Activated naive CD4-positive, alpha-beta T cell treated with anti-CD3 and anti-CD28 coated beads, Interleukin-2, amount 10 ng/mL, durations not matched to agents 7 days and 5 days (primary cell): Measurements from ENCODE around the gene SPIRE1.

Experiments used
- CTCF ChIA-PET: fragments of 350-600 bp; sonication (Branson Sonifier 250); formaldehyde crosslinking; loops from one replicate; lab custom pipeline; 2021; ENCODE audit warnings: antibody characterized with exemption; lab: Charles Lee
- DNase-seq: peaks from one replicate; pipeline ENCODE4 v3.0.0-alpha.2; 2020
- H3K27ac Mint-ChIP-seq: one replicate; pipeline ENCODE4 v1.8.0; 2021; ENCODE audit warnings: mild to moderate bottlenecking, moderate library complexity, mixed read lengths
- H3K27me3 Mint-ChIP-seq: one replicate; pipeline ENCODE4 v1.8.0; 2021; ENCODE audit warnings: mild to moderate bottlenecking, mixed read lengths
- H3K36me3 Mint-ChIP-seq: one replicate; pipeline ENCODE4 v1.8.0; 2021; ENCODE audit warnings: mixed read lengths
- H3K4me1 Mint-ChIP-seq: one replicate; pipeline ENCODE4 v1.8.0; 2021; ENCODE audit warnings: mixed read lengths
- H3K4me3 Mint-ChIP-seq: one replicate; pipeline ENCODE4 v1.8.0; 2021; ENCODE audit warnings: mild to moderate bottlenecking, moderate library complexity, mixed read lengths
- H3K9me3 Mint-ChIP-seq: one replicate; pipeline ENCODE4 v1.8.0; 2021; ENCODE audit warnings: mixed read lengths

The SPIRE1 gene

GRCh38 chr18:12599966-12600365 lies 57.9 kb downstream of the SPIRE1 start:
- CTCF ChIA-PET, result no interaction called here
- Mint-ChIP-seq H3K27me3 (no peaks in the 10 kb centered on the region), H3K36me3 (no peaks in the 10 kb centered on the region), H3K9me3 (no peaks in the 10 kb centered on the region), H3K27ac (no peak overlapping the region), H3K4me3 (no peak overlapping the region), H3K4me1 (peaks cover 19% of the 10 kb centered on the region)
- DNase-seq, result no peak

GRCh38 chr18:12599543-12599942 lies 58.4 kb downstream of the SPIRE1 start:
- no peak overlapping the region for H3K4me3 Mint-ChIP-seq
- no peak for DNase-seq
- no peaks in the 10 kb centered on the region for H3K9me3 Mint-ChIP-seq
- CTCF ChIA-PET, result no interaction called here
- no peak overlapping the region for H3K27ac Mint-ChIP-seq
- no peaks in the 10 kb centered on the region for H3K27me3 Mint-ChIP-seq
- H3K4me1 Mint-ChIP-seq, result peaks cover 19% of the 10 kb centered on the region
- H3K36me3 Mint-ChIP-seq, result no peaks in the 10 kb centered on the region

GRCh38 chr18:12598181-12598930 lies 59.6 kb downstream of the SPIRE1 start:
- H3K27ac Mint-ChIP-seq, result no peak overlapping the region
- DNase-seq, result no peak
- CTCF ChIA-PET, result no interaction called here
- no peaks in the 10 kb centered on the region for H3K36me3 Mint-ChIP-seq
- no peaks in the 10 kb centered on the region for H3K9me3 Mint-ChIP-seq
- H3K4me1 Mint-ChIP-seq, result peaks cover 19% of the 10 kb centered on the region
- H3K4me3 Mint-ChIP-seq, result no peak overlapping the region
- H3K27me3 Mint-ChIP-seq, result no peaks in the 10 kb centered on the region

GRCh38 chr18:12597760-12598159 lies 60.1 kb downstream of the SPIRE1 start:
- no peaks in the 10 kb centered on the region for H3K27me3 Mint-ChIP-seq
- CTCF ChIA-PET, result no interaction called here
- peaks cover 19% of the 10 kb centered on the region for H3K4me1 Mint-ChIP-seq
- H3K27ac Mint-ChIP-seq, result no peak overlapping the region
- H3K4me3 Mint-ChIP-seq, result no peak overlapping the region
- no peaks in the 10 kb centered on the region for H3K36me3 Mint-ChIP-seq
- DNase-seq, result no peak
- no peaks in the 10 kb centered on the region for H3K9me3 Mint-ChIP-seq

GRCh38 chr18:12595571-12596255 lies 62.2 kb downstream of the SPIRE1 start:
- Mint-ChIP-seq H3K4me3 (no peak overlapping the region), H3K27ac (no peak overlapping the region), H3K4me1 (peaks cover 13% of the 10 kb centered on the region), H3K27me3 (no peaks in the 10 kb centered on the region), H3K9me3 (no peaks in the 10 kb centered on the region), H3K36me3 (no peaks in the 10 kb centered on the region)
- no peak for DNase-seq
- CTCF ChIA-PET, result interaction anchor here (1.4 kb wide), 1 partner anchor 10 kb away, joined by 5 read pairs; no protein-coding TSS in a partner anchor

- H3K36me3 Mint-ChIP-seq, result no peaks in the 10 kb centered on the region
- peaks cover 12% of the 10 kb centered on the region for H3K4me1 Mint-ChIP-seq
- no peaks in the 10 kb centered on the region for H3K27me3 Mint-ChIP-seq
- CTCF ChIA-PET, result interaction anchor here (0.6 to 1.4 kb wide), 2 partner anchors 8 to 17 kb away, joined by 3 to 5 read pairs; no protein-coding TSS in a partner anchor
- H3K27ac Mint-ChIP-seq, result no peak overlapping the region
- H3K9me3 Mint-ChIP-seq, result no peaks in the 10 kb centered on the region
- DNase-seq, result no peak
- no peak overlapping the region for H3K4me3 Mint-ChIP-seq
These were observed 64.0 kb downstream of the SPIRE1 start for GRCh38 chr18:12593866-12594265.

GRCh38 chr18:12592597-12593127 lies 65.2 kb downstream of the SPIRE1 start:
- CTCF ChIA-PET, result no interaction called here
- DNase-seq, result no peak
- Mint-ChIP-seq H3K4me1 (peaks cover 7% of the 10 kb centered on the region), H3K4me3 (no peak overlapping the region), H3K9me3 (no peaks in the 10 kb centered on the region), H3K27me3 (no peaks in the 10 kb centered on the region), H3K36me3 (no peaks in the 10 kb centered on the region), H3K27ac (no peak overlapping the region)

- no peaks in the 10 kb centered on the region for H3K27me3 Mint-ChIP-seq
- no peak overlapping the region for H3K4me3 Mint-ChIP-seq
- no peak for DNase-seq
- CTCF ChIA-PET, result no interaction called here
- no peaks in the 10 kb centered on the region for H3K9me3 Mint-ChIP-seq
- H3K4me1 Mint-ChIP-seq, result no peaks in the 10 kb centered on the region
- no peaks in the 10 kb centered on the region for H3K36me3 Mint-ChIP-seq
- no peak overlapping the region for H3K27ac Mint-ChIP-seq
These were observed 68.5 kb downstream of the SPIRE1 start for GRCh38 chr18:12589448-12589847.

GRCh38 chr18:12586956-12587355 lies 71.0 kb downstream of the SPIRE1 start:
- H3K4me3 Mint-ChIP-seq, result no peak overlapping the region
- H3K36me3 Mint-ChIP-seq, result no peaks in the 10 kb centered on the region
- H3K4me1 Mint-ChIP-seq, result no peaks in the 10 kb centered on the region
- H3K9me3 Mint-ChIP-seq, result no peaks in the 10 kb centered on the region
- H3K27me3 Mint-ChIP-seq, result no peaks in the 10 kb centered on the region
- H3K27ac Mint-ChIP-seq, result no peak overlapping the region
- CTCF ChIA-PET, result no interaction called here
- no peak for DNase-seq

- CTCF ChIA-PET, result interaction anchor here (1.4 kb wide), 1 partner anchor 10 kb away, joined by 5 read pairs; no protein-coding TSS in a partner anchor
- Mint-ChIP-seq H3K4me3 (no peak overlapping the region), H3K27me3 (no peaks in the 10 kb centered on the region), H3K4me1 (no peaks in the 10 kb centered on the region), H3K36me3 (no peaks in the 10 kb centered on the region), H3K27ac (no peak overlapping the region), H3K9me3 (no peaks in the 10 kb centered on the region)
- DNase-seq, result no peak
These were observed 72.7 kb downstream of the SPIRE1 start for GRCh38 chr18:12585218-12585617.

GRCh38 chr18:12580630-12581342 lies 77.1 kb downstream of the SPIRE1 start:
- Mint-ChIP-seq H3K27ac (no peak overlapping the region), H3K9me3 (no peaks in the 10 kb centered on the region), H3K27me3 (no peaks in the 10 kb centered on the region), H3K36me3 (no peaks in the 10 kb centered on the region), H3K4me3 (no peak overlapping the region), H3K4me1 (no peaks in the 10 kb centered on the region)
- DNase-seq, result no peak
- CTCF ChIA-PET, result no interaction called here

GRCh38 chr18:12579775-12580174 lies 78.1 kb downstream of the SPIRE1 start:
- no peak overlapping the region for H3K4me3 Mint-ChIP-seq
- no peak for DNase-seq
- no peaks in the 10 kb centered on the region for H3K27me3 Mint-ChIP-seq
- no peak overlapping the region for H3K27ac Mint-ChIP-seq
- no peaks in the 10 kb centered on the region for H3K4me1 Mint-ChIP-seq
- no peaks in the 10 kb centered on the region for H3K9me3 Mint-ChIP-seq
- CTCF ChIA-PET, result no interaction called here
- H3K36me3 Mint-ChIP-seq, result no peaks in the 10 kb centered on the region

GRCh38 chr18:12577848-12578247 lies 80.1 kb downstream of the SPIRE1 start:
- CTCF ChIA-PET, result no interaction called here
- H3K4me1 Mint-ChIP-seq, result no peaks in the 10 kb centered on the region
- no peak for DNase-seq
- H3K4me3 Mint-ChIP-seq, result no peak overlapping the region
- no peaks in the 10 kb centered on the region for H3K9me3 Mint-ChIP-seq
- H3K27me3 Mint-ChIP-seq, result no peaks in the 10 kb centered on the region
- no peak overlapping the region for H3K27ac Mint-ChIP-seq
- no peaks in the 10 kb centered on the region for H3K36me3 Mint-ChIP-seq

GRCh38 chr18:12574494-12575185 lies 83.3 kb downstream of the SPIRE1 start:
- CTCF ChIA-PET, result no interaction called here
- H3K9me3 Mint-ChIP-seq, result no peaks in the 10 kb centered on the region
- no peaks in the 10 kb centered on the region for H3K4me1 Mint-ChIP-seq
- H3K4me3 Mint-ChIP-seq, result no peak overlapping the region
- H3K27me3 Mint-ChIP-seq, result no peaks in the 10 kb centered on the region
- DNase-seq, result no peak
- no peaks in the 10 kb centered on the region for H3K36me3 Mint-ChIP-seq
- H3K27ac Mint-ChIP-seq, result no peak overlapping the region
